HG02884 (cell line): ENCODE results near the gene AMPD2.

Source experiments
- ATAC-seq: cut with Tn5 transposase; IDR thresholded peaks from one replicate; pipeline ENCODE4 v1.9.1; 2021; ENCODE audit warnings: mild to moderate bottlenecking, moderate library complexity; ENCODE audit not compliant: unreplicated experiment

AMPD2 gene

DNA sequence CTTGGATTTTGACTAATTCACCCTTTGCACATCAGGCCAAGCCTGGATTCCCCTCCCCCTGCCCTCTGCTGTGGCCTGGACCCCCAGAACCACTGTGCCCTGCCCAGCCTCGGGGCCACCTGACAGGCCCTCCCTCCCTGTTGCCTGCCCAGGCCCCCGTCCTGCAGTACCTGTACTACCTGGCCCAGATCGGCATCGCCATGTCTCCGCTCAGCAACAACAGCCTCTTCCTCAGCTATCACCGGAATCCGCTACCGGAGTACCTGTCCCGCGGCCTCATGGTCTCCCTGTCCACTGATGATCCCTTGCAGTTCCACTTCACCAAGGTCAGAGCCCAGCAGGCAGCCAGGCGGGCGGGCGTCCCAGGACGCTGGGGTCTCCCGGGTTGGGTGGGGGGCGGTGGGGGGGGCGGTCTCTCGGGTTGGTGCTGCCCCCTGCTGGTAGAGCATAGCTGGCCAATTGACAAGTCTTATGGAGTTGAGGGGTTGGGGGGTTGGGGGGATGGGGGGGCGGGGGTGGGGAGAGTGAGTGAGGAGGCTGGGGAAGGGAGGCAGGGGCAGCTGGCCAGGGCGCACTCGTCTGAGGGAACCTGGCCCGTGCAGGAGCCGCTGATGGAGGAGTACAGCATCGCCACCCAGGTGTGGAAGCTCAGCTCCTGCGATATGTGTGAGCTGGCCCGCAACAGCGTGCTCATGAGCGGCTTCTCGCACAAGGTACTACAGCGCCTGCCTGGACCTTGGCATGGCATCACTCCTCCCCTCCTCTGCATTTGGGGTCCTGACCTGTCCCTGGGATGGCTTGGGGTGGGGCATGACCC is 10.7 kb downstream of the AMPD2 start:
- ATAC-seq = no peak

- ATAC-seq = no peak
Measured at GRCh38 chr1:109630898-109631512, 11.4 kb downstream of the AMPD2 start.

GRCh38 chr1:109631513-109632505 is 12.2 kb downstream of the AMPD2 start:
- ATAC-seq = no peak

- ATAC-seq = no peak
Measured at GRCh38 chr1:109632671-109633346, 13.2 kb downstream of the AMPD2 start.

DNA sequence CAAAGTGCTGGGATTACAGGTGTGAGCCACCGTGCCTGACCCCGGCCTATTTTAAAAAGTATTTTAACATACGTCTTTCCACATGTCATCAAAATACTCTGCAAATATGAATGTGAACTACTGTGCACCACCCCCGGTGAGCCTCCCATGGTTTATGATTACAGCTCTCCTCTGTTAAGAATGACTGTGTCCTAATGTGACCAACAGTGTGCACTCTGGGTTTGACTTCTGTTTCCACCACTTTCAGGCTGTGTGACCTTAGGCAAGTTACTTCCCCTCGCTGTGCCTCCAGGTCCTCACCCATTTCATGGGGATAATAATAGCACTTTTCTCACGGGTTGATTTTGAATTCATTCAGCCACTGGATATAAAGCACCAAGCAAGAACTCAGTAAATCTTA is 14.7 kb downstream of the AMPD2 start:
- ATAC-seq = no peak

GRCh38 chr1:109634771-109635750 is 15.4 kb downstream of the AMPD2 start:
- ATAC-seq = no peak

GRCh38 chr1:109635862-109636200 is 16.2 kb downstream of the AMPD2 start:
- ATAC-seq = no peak

- no peak for ATAC-seq
Measured at GRCh38 chr1:109636201-109636952, 16.7 kb downstream of the AMPD2 start.

DNA sequence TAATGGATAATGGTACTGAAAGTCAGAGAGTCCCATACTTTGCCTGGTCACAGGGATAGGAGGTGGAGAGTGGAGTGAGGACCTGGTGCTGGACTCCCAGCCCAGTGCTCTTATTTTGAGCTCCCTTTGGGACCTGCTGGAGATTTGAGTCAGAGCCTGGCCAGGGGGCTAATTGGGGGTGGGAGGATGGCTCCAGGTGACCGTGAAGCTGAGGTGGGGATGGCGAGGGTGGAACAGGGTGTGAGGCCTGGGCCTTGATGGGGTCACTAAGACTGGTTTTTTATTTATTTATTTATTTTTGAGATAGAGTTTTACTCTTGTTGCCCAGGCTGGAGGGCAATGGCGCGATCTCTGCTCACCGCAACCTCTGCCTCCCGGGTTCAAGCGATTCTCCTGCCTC is 17.8 kb downstream of the AMPD2 start:
- ATAC-seq = no peak

- no peak for ATAC-seq
Measured at GRCh38 chr1:109639063-109639840, 19.6 kb downstream of the AMPD2 start.

DNA sequence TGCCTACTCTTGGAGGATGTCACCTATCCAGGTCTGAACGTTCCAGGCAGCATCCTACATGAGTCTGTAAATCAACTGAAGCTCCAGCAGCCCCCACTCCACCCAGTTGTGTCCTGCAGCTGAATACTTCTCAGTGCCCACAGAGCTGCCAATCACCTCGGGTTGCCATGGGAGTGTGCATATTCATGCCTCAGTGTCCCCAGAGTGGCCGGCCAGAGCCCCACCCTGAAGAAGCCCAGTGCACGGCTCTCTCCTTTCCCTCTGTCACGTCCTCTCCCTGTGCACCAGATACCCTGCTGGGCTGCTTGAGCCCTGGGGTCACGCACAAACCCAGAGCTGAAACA is 20.2 kb downstream of the AMPD2 start:
- ATAC-seq = no peak

GRCh38 chr1:109640285-109640865 is 20.7 kb downstream of the AMPD2 start:
- no peak for ATAC-seq

GRCh38 chr1:109641078-109641740 is 21.6 kb downstream of the AMPD2 start:
- ATAC-seq = no peak

GRCh38 chr1:109641861-109642260 is 22.2 kb downstream of the AMPD2 start:
- ATAC-seq = no peak

DNA sequence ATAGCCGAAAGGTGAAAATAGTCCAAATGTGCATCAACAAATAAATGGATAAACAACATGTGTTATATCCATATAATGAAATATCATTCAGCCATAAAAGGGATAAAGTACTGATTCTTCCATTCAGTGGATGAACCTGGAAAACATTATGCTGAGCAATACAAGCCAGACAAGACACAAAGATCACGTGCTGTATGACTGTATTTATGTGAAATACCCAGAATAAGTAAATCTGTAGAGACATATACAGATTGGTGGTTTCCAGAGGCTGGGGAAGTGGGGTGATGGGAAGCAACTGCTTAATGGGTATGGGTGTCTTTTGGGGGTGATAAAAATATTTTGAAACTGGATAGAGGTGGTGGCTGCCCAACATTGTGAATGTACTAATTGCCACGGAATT is 23.0 kb downstream of the AMPD2 start:
- no peak for ATAC-seq

DNA sequence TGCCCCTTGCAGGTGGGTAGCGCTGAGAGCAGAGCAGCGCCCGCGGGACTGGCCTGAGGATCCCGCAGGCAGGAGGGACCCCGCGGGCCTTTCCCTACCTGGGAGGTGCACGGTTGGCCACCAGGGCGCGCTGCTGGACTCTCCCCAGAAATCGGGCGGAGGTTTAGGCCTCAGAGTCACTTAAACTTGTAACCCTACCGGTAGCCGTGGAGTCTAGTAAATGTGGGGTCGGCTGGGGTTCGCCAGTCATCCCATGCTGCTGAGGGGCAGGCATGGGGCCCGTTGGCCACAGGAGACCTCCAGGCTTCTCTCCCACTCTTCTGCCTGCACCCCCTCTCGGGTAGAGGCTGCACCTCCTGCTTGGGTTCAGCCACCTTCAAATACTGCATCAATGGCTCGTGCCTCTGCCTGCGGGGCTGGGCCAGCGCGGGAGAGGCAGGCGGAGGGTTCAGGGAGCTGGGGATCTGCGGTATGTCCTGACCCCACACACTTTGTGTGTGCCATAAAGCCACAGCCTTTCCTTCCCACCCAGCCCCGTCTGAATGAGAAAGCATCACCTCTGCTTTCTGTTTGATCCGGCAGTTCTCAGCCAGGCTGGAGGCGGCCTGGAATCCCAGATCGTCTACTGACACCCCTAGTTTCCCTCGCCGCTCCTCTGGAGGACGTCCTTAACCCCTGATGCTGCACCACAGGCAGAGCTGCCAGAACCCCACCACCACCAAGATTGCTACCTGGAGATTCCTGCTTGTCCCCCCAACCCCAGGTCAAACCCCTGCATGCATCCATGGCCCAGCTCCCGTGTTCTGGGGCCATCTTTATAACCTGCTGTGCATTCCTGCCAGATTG is 24.0 kb downstream of the AMPD2 start:
- peak; percentile 96 for ATAC-seq

DNA sequence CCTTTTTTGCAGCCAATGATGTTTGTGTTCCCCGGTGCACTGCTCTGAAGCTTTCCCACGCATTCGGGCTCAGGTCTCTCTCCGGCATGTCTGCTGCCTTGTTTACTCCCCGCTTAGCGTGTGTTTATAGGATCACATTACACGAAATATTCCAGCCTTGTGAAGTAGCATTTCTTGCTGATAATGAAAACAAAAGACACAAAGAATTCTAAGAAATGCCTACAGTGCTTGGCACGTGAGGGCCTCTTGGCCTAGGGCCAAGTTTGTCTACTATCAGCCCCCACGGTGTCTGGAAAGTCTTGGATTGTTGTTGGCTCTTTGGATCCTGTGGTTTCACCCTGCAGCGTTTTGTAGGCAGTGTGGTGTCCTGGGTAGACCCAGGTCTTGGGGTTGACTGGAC is 25.0 kb downstream of the AMPD2 start:
- no peak for ATAC-seq
